ENCODE measurements around the gene DDX39B. TPM values are rescaled to one million over a fixed set of nuclear protein-coding genes. Genes with fewer than 3 reads are reported as not detected.
"Not testable (repeated sequence)": the region's sequence is repeated elsewhere in the genome, so short reads cannot be mapped to it uniquely, and the experiment has no call there.

Gene DDX39B
- polyA plus RNA-seq, 1 donor: 368 TPM

DNA sequence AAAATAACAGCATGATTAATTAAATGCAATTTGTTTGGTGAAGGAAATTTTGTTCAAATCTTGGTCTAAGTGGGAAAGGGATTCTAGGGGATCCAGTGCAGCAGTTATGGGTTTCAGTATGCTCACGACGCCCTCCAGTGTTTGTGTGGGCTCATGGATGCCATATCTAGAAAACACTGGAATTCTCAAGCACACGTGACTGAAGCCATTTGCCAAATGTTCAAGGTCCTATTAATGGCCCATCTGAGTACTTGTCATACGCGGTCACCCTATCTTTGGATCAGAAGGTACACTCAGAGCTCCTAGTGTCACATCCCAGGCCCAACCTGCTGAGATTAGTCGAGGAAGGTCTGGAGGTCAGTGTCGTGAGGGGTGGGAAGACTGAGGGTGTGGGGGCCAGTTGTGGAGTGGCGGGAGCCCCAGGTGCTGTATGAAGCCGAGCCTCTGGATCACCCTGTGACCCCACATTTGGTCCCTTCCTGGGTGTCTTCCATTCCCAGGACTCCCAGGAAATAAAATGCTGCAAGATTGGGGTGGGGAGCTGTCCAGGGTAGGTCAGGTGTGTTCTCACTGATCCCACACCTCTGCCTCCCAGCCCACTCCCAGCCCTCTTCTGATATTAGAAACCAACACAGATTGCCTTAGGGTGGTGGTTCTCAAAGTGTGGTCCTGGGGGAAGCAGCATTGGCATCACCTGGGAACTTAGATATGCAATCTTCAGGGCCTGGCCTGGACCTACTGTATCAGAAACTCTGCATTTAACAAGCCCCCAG lies 55.6 kb downstream of the DDX39B start:
- not testable (repeated sequence) for DNase-seq (ENCODE audit: low read depth)

DNA sequence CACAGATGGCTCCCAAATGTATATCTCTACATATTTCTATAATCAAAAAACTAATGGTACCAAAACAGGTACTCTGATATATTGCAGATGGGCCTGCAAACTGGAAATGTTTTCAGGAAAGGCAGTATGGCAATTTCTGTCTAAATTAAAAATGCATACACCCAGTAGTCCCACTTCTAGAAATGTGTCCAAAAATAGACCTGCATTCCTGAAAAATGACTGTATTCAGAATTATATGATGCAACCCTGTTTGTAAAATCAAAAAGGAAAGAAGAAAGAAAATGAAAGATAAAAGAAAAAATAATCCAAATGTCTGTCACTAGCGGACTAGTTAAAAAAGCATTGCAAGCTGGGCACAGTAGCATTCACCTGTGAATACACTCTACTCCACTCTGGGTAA lies 56.7 kb downstream of the DDX39B start:
- DNase-seq (ENCODE audit: low read depth): no peak

DNA sequence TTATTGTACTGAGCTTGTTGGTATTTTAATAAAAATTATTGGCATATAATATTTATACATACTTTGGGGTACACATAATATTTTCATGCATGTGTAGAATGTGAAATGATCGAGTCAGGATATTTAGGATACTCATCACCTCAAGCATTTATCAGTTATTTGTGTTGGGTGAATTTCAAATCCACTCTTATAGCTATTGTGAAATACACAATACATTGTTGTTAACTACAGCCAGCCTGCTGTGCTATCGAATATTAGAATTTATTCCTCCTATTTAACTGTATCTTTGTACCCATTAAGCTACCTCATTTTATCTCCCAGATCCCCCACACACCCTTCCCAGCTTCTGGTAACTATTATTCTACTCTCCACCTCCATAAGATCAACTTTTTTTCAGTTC lies 58.4 kb downstream of the DDX39B start:
- no peak for DNase-seq (ENCODE audit: low read depth)

DNA sequence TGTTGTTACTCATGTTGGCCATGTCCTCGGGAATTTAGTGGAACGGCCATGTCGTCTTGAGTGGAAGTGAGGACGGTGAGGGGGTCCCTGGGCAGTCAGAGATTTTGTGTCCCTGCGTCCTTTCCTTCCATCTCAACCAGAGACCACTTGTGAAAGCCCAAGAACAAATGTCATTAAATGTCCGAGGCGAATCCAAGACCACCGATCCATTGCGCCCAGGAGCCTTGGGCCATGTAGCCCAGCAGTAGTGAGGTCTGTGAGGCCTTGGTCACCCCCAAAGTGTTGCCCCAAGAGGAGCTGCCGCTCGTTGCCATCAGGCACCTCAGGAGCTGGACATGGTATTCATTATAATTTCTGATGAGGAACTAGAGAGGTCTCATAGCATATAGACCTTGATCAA lies 61.2 kb downstream of the DDX39B start:
- no peak for DNase-seq (ENCODE audit: low read depth)

Other genes with a start within 250 kb of the DDX39B start
- gene HLA-B, start 184.8 kb downstream of the DDX39B start, polyA plus RNA-seq (ENCODE audit: insufficient read length): 104 TPM
- gene MICA, start 138.4 kb downstream of the DDX39B start, polyA plus RNA-seq (ENCODE audit: insufficient read length): 5.1 TPM
- 1.1 TPM for gene MICB, start 43.9 kb downstream of the DDX39B start, polyA plus RNA-seq (ENCODE audit: insufficient read length)
- not detected for gene MCCD1, start 13.0 kb downstream of the DDX39B start, polyA plus RNA-seq (ENCODE audit: insufficient read length)
- gene ATP6V1G2, start 4.6 kb upstream of the DDX39B start, polyA plus RNA-seq (ENCODE audit: insufficient read length): 3.0 TPM
- gene NFKBIL1, start 5.6 kb upstream of the DDX39B start, polyA plus RNA-seq (ENCODE audit: insufficient read length): 16.8 TPM
- gene LTA, start 30.3 kb upstream of the DDX39B start, polyA plus RNA-seq (ENCODE audit: insufficient read length): 0.18 TPM
- not detected for gene TNF, start 33.6 kb upstream of the DDX39B start, polyA plus RNA-seq (ENCODE audit: insufficient read length)
- gene LTB, start 40.4 kb upstream of the DDX39B start, polyA plus RNA-seq (ENCODE audit: insufficient read length): 1.1 TPM
- 7.4 TPM for gene LST1, start 44.3 kb upstream of the DDX39B start, polyA plus RNA-seq (ENCODE audit: insufficient read length)
- 0.24 TPM for gene NCR3, start 51.0 kb upstream of the DDX39B start, polyA plus RNA-seq (ENCODE audit: insufficient read length)
- gene AIF1, start 73.2 kb upstream of the DDX39B start, polyA plus RNA-seq (ENCODE audit: insufficient read length): 13.4 TPM
- 133 TPM for gene PRRC2A, start 78.7 kb upstream of the DDX39B start, polyA plus RNA-seq (ENCODE audit: insufficient read length)
- gene BAG6, start 110.7 kb upstream of the DDX39B start, polyA plus RNA-seq (ENCODE audit: insufficient read length): 200 TPM
- 4.3 TPM for gene APOM, start 113.9 kb upstream of the DDX39B start, polyA plus RNA-seq (ENCODE audit: insufficient read length)
- gene C6orf47, start 118.8 kb upstream of the DDX39B start, polyA plus RNA-seq (ENCODE audit: insufficient read length): 12.1 TPM
- gene GPANK1, start 123.0 kb upstream of the DDX39B start, polyA plus RNA-seq (ENCODE audit: insufficient read length): 14.1 TPM
- 125 TPM for gene CSNK2B, start 124.1 kb upstream of the DDX39B start, polyA plus RNA-seq (ENCODE audit: insufficient read length)
- 11.5 TPM for gene LY6G5B, start 128.0 kb upstream of the DDX39B start, polyA plus RNA-seq (ENCODE audit: insufficient read length)
- gene LY6G5C, start 139.1 kb upstream of the DDX39B start, polyA plus RNA-seq (ENCODE audit: insufficient read length): 2.7 TPM
- gene ABHD16A, start 161.3 kb upstream of the DDX39B start, polyA plus RNA-seq (ENCODE audit: insufficient read length): 43.8 TPM
- not detected for gene LY6G6F, start 164.9 kb upstream of the DDX39B start, polyA plus RNA-seq (ENCODE audit: insufficient read length)
- 0.47 TPM for gene LY6G6D, start 173.3 kb upstream of the DDX39B start, polyA plus RNA-seq (ENCODE audit: insufficient read length)
- gene LY6G6C, start 179.7 kb upstream of the DDX39B start, polyA plus RNA-seq (ENCODE audit: insufficient read length): 0.62 TPM
- 1.2 TPM for gene MPIG6B, start 181.4 kb upstream of the DDX39B start, polyA plus RNA-seq (ENCODE audit: insufficient read length)
- gene DDAH2, start 187.3 kb upstream of the DDX39B start, polyA plus RNA-seq (ENCODE audit: insufficient read length): 108 TPM
- 102 TPM for gene CLIC1, start 194.5 kb upstream of the DDX39B start, polyA plus RNA-seq (ENCODE audit: insufficient read length)
- gene MSH5, start 198.0 kb upstream of the DDX39B start, polyA plus RNA-seq (ENCODE audit: insufficient read length): 14.2 TPM
- 3.0 TPM for gene SAPCD1, start 220.7 kb upstream of the DDX39B start, polyA plus RNA-seq (ENCODE audit: insufficient read length)
- gene VWA7, start 235.3 kb upstream of the DDX39B start, polyA plus RNA-seq (ENCODE audit: insufficient read length): 2.9 TPM